ENCODE results near the gene CCDC191. TPM values are rescaled to one million over a fixed set of nuclear protein-coding genes. Genes with fewer than 3 reads are reported as not detected.
A peak's percentile ranks its signal among the peaks of the same experiment; 100 is the strongest.

The CCDC191 gene
- total RNA-seq, 3 donors from 2014 or later (not counting 1 experiment from before 2014, with no cell fraction given) = 5.5 to 6.4 (median 5.7) TPM

DNA sequence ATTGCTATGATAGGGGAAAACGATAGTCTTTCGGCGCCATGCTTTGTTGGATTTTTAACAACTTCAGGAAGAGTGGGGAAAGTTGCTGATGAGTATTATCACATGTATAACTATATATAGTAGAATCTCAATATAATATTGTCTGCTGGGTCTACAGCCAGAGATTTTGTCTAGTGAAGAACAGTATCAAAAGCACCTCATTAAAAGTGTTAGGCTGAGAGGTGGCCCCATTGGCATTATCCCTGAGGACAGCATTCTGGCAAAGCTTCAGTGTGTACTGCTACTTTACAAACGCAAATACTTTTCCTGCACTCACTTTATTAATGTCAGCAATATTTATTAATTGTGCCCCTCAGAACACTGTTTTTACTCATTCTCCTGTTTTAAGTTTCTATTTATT lies 12.0 kb upstream of the CCDC191 start:
- WGBS (ENCODE audit: insufficient coverage) = 94% methylated on average over 3 of the region's 4 CpGs
- no peaks in the 10 kb centered on the region for H3K4me1 ChIP-seq (ENCODE audit: control insufficient read depth, insufficient read depth, low read length)
- H3K36me3 Mint-ChIP-seq = peaks cover 14% of the 10 kb centered on the region
- H3K36me3 ChIP-seq (ENCODE audit: control insufficient read depth, insufficient read depth, low read length) = peaks cover 64% of the 10 kb centered on the region
- no peaks in the 10 kb centered on the region for H3K27me3 Mint-ChIP-seq (ENCODE audit: low read depth in 2 of 2)
- no peaks in the 10 kb centered on the region for H3K4me1 Mint-ChIP-seq
- no peaks in the 10 kb centered on the region for H3K27me3 ChIP-seq (ENCODE audit: control insufficient read depth, insufficient read depth, low read length)
- ATAC-seq = no peak
- TF ChIP-seq, protein P1, sequence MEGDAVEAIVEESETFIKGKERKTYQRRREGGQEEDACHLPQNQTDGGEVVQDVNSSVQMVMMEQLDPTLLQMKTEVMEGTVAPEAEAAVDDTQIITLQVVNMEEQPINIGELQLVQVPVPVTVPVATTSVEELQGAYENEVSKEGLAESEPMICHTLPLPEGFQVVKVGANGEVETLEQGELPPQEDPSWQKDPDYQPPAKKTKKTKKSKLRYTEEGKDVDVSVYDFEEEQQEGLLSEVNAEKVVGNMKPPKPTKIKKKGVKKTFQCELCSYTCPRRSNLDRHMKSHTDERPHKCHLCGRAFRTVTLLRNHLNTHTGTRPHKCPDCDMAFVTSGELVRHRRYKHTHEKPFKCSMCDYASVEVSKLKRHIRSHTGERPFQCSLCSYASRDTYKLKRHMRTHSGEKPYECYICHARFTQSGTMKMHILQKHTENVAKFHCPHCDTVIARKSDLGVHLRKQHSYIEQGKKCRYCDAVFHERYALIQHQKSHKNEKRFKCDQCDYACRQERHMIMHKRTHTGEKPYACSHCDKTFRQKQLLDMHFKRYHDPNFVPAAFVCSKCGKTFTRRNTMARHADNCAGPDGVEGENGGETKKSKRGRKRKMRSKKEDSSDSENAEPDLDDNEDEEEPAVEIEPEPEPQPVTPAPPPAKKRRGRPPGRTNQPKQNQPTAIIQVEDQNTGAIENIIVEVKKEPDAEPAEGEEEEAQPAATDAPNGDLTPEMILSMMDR (IDR thresholded peaks at IDR 0.05) = no peak
- H3K4me3 Mint-ChIP-seq = no peak overlapping the region
- intact Hi-C loops (cut with micrococcal nuclease) = no loop called here
- no peak overlapping the region for H3K27ac Mint-ChIP-seq
- H3K4me3 ChIP-seq (ENCODE audit: low read length) = no peak overlapping the region
- no peak for DNase-seq
- no peak overlapping the region for H3K27ac ChIP-seq (ENCODE audit: low read length)
- no peaks in the 10 kb centered on the region for H3K9me3 Mint-ChIP-seq
- no peaks in the 10 kb centered on the region for H3K9me3 ChIP-seq (ENCODE audit: control insufficient read depth, insufficient read depth, low read length)

DNA sequence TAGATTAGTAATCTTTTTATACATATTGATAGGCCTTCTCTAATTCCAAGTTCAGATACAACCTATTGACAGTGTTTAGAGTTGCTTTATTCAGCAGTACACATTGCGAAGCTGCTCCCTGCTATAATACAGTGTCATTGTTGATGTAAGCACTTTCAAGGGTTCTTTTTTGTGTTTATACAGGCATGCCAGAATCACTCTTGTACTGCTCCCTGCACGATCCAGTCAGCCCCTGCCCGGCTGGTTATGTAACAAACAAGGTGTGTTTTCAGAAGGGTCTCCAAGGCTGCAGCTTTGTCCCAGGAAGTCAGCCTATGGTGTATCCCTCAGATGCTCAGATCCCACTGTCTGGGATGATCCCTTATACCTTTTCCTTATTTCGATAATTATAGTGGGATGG lies 11.5 kb upstream of the CCDC191 start:
- Histone ChIP-seq H3K36me3 (ENCODE audit: control insufficient read depth, insufficient read depth, low read length) (peaks cover 62% of the 10 kb centered on the region), H3K9me3 (ENCODE audit: control insufficient read depth, insufficient read depth, low read length) (no peaks in the 10 kb centered on the region), H3K4me3 (ENCODE audit: low read length) (no peak overlapping the region), H3K27me3 (ENCODE audit: control insufficient read depth, insufficient read depth, low read length) (no peaks in the 10 kb centered on the region), H3K27ac (ENCODE audit: low read length) (no peak overlapping the region), H3K4me1 (ENCODE audit: control insufficient read depth, insufficient read depth, low read length) (no peaks in the 10 kb centered on the region)
- whole genome bisulfite sequencing (ENCODE audit: insufficient coverage) = 96% methylated on average over 4 of the region's 4 CpGs
- Mint-ChIP-seq H3K27ac (no peak overlapping the region), H3K9me3 (no peaks in the 10 kb centered on the region), H3K4me1 (no peaks in the 10 kb centered on the region), H3K36me3 (peaks cover 14% of the 10 kb centered on the region), H3K27me3 (ENCODE audit: low read depth in 2 of 2) (no peaks in the 10 kb centered on the region), H3K4me3 (no peak overlapping the region)
- intact Hi-C loops (cut with micrococcal nuclease) = no loop called here
- DNase-seq (no peak), ATAC-seq (no peak)
- TF ChIP-seq, protein P1 (IDR thresholded peaks at IDR 0.05) = no peak

DNA sequence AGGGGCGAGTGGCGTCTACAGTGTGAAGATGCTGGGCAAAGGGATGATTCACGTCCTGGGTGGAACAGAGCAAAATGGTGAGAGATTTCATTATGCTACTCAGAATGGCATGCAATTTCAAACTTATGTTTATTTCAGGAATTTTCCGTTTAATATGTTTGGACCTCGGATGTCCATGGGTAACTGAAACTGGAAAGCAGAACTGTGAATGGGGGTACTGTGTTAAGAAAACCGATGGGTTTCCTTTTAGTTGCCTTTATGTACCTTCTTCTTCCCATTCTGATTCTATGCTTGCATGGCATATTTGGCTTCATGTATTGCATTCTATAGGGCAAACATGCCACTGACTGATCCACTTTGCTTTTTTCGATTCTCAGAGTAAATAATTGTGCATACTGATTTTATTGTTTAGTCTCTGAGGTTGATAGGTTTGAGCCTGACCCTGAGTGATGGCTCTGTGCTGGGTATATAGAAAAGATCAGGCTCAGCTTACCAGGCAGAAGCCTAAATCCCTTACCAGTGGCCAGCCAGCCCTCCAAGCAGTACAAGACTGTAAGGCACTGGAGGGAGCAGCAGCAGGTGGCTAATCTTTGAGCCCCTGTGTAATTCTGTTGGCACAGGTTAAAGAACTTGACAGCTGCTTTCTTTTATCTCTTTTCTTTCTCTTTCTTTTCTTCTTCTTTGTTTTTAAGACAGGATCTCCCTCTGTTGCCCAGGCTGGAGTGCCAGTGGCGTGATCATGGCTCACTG lies 4.8 kb upstream of the CCDC191 start:
- Histone ChIP-seq H3K36me3 (ENCODE audit: control insufficient read depth, insufficient read depth, low read length) (peaks cover 12% of the 10 kb centered on the region), H3K9me3 (ENCODE audit: control insufficient read depth, insufficient read depth, low read length) (no peaks in the 10 kb centered on the region), H3K27ac (ENCODE audit: low read length) (no peak overlapping the region), H3K27me3 (ENCODE audit: control insufficient read depth, insufficient read depth, low read length) (no peaks in the 10 kb centered on the region), H3K4me3 (ENCODE audit: low read length) (no peak overlapping the region), H3K4me1 (ENCODE audit: control insufficient read depth, insufficient read depth, low read length) (peaks cover 6% of the 10 kb centered on the region)
- no peak for ATAC-seq
- Mint-ChIP-seq H3K27me3 (ENCODE audit: low read depth in 2 of 2) (no peaks in the 10 kb centered on the region), H3K9me3 (no peaks in the 10 kb centered on the region), H3K4me1 (peaks cover 33 to 43% of the 10 kb centered on the region in 2 donors), H3K4me3 (no peak overlapping the region), H3K27ac (no peak overlapping the region), H3K36me3 (no peaks in the 10 kb centered on the region)
- DNase-seq = no peak
- WGBS (ENCODE audit: insufficient coverage) = 95% methylated on average over 8 of the region's 8 CpGs
- TF ChIP-seq, protein P1 (IDR thresholded peaks at IDR 0.05) = no peak
- intact Hi-C loops (cut with micrococcal nuclease) = no loop called here

DNA sequence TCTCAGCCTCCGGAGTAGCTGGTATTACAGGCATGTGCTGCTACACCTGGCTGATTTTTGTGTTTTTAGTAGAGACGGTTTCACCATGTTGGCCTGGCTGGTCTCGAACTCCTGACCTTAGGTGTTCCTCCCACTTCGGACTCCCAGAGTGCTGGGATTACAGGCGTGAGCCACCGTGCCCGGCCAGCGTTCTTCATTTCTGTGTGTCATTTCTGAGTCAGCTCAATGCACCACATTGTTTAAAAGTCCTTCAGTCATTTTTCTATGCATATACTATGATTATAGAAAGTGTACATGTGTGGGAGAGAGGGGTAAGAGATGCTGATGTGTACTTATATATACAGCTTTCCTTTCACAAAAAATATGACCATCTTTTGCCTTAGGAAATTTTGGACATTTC lies 2.3 kb upstream of the CCDC191 start:
- WGBS (ENCODE audit: insufficient coverage) = 94% methylated on average over 8 of the region's 8 CpGs
- H3K36me3 Mint-ChIP-seq = no peaks in the 10 kb centered on the region
- peak overlapping the region; percentile 98 for H3K4me3 Mint-ChIP-seq
- DNase-seq = no peak
- peak overlapping the region; percentile 35 to 77 for H3K27ac Mint-ChIP-seq
- H3K4me3 ChIP-seq (ENCODE audit: low read length) = no peak overlapping the region
- H3K27me3 Mint-ChIP-seq (ENCODE audit: low read depth in 2 of 2) = no peaks in the 10 kb centered on the region
- no peaks in the 10 kb centered on the region for H3K27me3 ChIP-seq (ENCODE audit: control insufficient read depth, insufficient read depth, low read length)
- peaks cover 6% of the 10 kb centered on the region for H3K4me1 ChIP-seq (ENCODE audit: control insufficient read depth, insufficient read depth, low read length)
- peaks cover 3% of the 10 kb centered on the region for H3K36me3 ChIP-seq (ENCODE audit: control insufficient read depth, insufficient read depth, low read length)
- no peak for ATAC-seq
- H3K4me1 Mint-ChIP-seq = peaks cover 41 to 51% of the 10 kb centered on the region in 2 donors
- no peaks in the 10 kb centered on the region for H3K9me3 Mint-ChIP-seq
- intact Hi-C loops (cut with micrococcal nuclease) = loop anchor here (5.0 to 10.0 kb wide), 2 partner anchors 156 to 1496 kb away; partner anchors contain the start of genes ATG3 and SLC35A5
- no peaks in the 10 kb centered on the region for H3K9me3 ChIP-seq (ENCODE audit: control insufficient read depth, insufficient read depth, low read length)
- H3K27ac ChIP-seq (ENCODE audit: low read length) = no peak overlapping the region
- TF ChIP-seq, protein P1 (IDR thresholded peaks at IDR 0.05) = no peak
